ENCODE data around the gene C17orf50.

The C17orf50 gene

DNA sequence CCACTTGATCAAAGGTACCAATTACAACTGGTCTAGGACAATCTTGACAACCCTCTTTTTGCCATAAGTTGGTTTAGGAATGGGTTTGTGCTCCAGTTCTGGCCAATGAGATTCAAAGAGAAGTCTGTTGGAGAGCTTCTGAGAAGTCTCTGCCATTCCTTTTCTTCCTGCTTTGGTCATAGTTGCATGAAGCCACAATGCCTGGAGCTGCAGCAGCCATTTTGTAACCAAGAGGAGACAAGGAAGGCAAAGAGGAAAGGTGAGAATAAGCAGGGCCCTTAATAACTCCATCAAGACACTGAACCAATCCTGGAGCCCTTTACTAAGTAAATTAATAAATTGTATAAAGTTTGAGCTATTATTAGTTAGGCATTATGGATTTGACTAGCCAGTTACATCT, 3.4 kb upstream of the C17orf50 start:
- DNase-seq, result no peak

DNA sequence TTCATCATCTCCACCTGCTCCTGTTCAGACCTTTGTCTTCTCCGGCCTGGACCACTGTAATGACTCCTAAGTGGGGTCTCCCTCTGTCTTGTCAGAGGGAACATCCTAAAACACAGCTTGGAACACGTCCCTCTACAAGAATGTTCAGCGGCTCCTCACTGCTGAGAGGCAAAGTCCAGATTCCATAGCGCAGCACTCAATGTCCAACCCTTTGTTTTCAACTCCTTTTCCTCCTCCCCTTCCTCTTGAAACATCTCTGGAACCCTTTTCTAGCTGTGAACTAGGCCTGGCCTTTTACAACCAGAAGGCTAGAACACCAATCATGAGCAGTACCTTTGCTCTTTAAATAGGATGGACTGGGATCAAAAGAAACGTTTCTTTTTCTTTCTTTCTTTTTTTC, 914 bp downstream of the C17orf50 start:
- DNase-seq, result no peak

DNA sequence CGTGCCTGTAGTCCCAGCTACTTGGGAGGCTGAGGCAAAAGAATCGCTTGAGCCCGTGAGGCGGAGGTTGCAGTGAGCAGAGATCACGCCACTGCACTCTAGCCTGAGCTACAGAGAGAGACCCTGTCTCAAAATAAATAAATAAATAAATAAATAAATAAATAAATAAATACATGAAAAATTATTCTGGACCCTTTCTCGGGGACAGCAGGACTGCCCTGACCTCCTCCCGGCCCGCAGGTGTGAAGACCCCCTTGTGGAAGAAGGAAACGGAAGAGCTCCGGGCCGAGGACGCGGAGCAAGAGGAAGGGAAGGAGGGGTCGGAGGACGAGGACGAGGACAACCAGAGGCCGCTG, 3.1 kb downstream of the C17orf50 start:
- DNase-seq, result no peak

DNA sequence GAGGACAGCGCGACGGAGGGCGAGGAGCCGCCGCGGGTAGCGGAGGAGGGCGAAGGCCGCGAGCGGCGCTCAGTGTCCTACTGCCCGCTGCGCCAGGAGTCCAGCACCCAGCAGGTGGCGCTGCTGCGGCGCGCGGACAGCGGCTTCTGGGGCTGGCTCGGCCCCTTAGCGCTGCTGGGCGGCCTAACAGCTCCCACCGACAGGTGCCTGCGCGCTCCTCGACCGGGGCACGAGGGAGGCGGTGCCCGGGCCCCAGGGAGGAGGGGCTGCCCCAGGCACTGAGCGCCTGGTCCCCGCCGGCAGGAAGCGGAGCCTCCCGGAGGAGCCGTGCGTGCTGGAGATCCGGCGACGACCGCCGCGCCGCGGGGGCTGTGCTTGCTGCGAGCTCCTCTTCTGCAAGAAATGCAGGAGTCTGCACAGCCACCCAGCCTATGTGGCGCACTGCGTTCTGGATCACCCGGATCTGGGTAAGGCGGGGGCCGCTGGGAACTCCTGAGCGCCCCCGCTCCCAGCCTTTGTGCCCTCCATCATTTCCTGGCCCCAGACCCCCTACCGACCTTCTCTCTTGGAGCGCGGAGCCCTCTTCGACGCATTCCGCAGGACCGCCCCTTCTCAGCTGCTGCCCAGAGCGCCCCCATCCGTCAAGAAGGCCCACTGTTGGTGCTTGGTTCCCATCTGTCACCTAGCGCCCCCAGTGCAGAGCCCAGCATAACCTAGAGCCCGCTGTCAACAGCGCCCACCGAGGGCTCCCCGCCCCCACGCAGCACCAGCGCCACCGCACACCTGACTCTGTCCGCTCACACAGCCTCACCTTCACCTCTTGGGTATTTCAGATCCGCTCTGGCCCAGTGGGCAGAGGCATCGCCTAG, 3.7 kb downstream of the C17orf50 start:
- peak; percentile 77 for DNase-seq

DNA sequence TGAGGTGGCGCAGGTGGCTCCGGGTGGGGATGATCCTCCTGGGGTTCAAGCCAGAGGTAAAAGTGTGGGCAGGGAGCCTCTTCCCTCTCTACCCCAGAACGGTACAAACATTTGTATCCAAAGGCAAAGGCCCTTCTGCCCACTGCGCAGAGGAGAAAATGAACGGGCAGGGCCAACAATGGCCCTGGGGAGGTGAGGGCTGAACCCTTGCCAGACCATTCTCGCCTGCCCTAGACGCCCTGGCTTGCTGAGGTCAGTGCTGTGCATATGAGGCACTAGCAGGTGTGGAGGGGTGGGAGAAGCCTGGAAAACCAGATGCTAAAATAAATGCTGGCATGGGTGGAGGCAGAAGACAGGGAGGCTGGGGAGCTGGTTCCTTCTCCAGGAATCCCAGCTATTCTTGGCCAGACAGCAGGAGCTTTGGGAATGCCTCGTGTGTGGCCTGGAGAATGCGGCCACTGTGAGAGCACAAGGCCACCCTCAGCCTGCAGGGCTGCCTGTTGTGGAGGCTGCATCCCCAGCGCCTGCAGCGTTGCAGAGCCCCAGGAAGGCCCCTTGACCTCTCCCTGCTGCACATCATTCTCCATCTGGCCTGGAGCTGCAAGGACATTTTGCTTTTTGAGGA, 4.5 kb downstream of the C17orf50 start:
- DNase-seq, result no peak

DNA sequence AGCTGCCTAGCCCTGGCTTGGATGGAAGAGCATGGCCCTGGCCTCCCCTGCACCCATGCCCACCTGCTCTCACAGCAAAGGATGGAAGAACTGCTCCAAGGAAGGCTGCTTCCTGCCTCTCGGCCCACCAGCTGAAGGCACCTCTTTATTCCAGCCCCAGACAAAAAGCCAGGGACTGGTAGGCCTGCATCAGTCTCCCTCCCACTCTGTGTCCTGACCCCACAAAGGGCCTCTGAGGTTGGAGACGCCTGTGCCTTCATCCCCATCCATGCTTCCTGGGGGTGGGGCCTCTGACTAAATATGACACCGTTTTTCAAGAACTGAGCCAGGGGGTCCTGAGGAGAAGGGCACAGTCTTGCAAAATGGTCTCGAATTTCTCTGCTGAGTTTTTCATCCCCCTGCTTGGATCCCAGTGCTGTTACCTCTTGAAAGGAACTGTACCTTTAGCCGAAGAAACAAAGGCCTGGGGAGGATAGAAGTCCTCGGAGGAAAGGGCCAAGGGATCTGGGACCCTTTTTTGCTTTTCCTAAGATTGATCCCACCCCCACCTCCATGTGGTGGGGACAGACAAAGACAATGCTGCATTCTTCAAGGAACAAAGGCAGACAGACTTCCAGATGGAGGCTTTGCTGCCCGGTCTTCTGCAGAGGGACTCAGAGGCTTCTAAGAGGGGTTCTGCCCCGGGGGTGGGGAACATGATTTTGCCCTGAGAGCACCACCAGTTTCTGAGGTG, 5.2 kb downstream of the C17orf50 start:
- DNase-seq, result no peak

DNA sequence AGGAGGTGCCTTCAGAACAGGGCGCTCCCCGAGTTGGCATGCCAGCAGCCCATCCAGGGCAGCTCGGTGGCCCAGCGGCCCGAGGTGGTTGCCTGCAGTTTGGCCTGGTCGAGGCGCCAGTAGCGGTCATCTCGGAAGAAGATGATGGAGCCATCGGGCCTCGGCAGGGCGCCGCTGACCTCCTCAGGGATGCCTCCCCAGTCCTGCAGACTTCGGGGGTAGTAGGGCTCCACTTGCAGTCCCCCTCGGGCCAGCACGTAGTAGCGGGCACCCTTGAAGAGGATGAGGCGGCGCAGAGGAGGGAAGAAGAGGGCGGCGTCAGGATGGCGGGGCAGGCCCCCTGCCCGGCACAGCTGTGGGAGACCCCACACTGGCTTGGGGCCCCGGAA, 5.8 kb downstream of the C17orf50 start:
- DNase-seq, result no peak

DNA sequence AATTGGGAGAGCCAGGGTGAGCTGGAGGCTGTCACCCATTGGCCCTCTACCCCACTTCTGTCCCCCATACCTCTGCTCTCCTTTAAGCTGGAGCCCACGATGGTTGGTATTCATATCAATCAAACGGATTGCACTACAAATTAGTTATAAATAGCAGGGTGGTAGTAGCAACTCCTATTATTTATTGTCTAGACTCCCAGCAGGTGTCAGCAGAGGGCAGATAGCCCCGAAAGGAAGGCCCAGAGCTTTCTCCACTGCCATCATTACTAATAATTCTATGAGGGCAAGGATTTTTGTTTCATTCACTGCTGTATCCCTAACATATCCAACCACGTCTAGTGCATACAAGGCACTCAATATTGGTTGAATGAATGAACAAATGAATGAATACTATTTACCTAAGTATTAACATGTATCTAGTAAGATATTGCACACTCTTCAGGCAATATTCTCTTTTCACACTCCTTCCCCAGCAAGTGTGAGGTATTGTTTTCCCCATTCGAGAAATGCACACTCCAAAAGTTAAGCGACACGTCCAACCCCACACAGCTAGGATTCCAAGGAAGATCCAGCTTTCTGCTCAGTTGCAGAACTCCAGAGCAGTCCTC, 6.3 kb downstream of the C17orf50 start:
- no peak for DNase-seq

DNA sequence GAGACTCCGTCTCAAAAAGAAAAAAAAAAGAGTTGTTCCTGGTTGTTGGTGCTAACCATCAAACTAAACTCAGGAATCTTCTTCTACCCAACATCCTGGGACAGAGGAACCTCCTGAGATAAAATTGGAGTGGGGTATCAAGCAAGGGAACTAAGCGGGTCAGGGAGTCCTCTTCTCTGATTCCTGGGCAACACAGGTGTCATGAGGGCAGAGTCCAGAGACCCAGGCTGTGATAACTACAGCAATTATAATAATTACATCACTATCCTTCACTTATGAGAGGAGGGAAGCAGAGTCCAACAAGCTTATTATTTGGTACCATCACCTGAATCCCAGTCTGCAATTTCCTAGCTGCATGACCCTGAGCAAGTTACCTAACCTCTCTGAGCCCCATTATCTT, 8.1 kb downstream of the C17orf50 start:
- DNase-seq, result no peak

DNA sequence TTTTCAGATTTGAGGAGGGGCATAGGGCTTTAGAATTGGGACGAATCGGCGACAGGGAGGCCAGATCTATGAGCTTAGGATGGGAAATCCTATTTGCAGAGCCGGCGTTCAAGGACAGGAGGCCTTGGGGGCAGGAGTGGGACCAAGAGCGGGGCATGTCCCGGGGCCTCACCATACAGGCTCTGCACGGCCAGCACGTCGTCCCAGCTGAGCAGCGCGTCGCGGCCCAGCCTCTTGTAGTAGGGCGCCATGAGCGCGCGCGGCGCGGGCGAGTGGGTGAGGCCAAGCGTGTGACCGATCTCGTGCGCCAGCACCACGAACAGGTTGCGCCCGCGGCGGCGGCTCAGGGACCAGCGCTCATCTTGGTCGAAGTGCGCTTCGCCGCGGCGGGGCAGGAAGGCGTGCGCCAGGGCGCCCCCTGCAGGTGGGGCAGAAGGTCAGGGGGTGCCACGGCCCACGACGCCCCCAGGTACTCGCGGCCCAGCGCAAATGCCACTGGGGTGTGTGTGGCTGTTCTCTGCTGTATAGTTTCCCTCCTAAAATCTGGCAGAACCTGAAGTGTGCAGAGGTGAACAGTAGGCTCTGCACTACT, 9.3 kb downstream of the C17orf50 start:
- no peak for DNase-seq

DNA sequence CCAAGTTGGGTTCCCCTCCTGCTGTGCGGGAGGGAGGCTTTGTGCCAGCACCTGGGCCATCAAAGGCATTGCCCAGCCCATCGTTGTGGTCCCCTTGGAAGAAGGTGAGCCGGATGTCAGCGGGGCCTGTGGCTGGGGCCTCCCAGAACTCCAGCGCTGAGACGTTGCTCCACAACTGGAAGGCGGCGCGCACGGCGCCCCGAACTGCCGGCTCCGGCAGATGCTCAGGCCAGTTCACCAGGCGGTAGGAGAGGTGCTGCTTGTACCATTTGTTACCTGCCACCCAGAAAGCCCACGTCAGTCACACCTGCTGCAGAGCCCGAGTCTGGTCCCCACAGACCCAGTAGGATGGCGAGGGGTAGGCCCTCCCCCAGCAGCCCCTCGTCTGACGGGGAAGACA, 12.4 kb downstream of the C17orf50 start:
- no peak for DNase-seq

DNA sequence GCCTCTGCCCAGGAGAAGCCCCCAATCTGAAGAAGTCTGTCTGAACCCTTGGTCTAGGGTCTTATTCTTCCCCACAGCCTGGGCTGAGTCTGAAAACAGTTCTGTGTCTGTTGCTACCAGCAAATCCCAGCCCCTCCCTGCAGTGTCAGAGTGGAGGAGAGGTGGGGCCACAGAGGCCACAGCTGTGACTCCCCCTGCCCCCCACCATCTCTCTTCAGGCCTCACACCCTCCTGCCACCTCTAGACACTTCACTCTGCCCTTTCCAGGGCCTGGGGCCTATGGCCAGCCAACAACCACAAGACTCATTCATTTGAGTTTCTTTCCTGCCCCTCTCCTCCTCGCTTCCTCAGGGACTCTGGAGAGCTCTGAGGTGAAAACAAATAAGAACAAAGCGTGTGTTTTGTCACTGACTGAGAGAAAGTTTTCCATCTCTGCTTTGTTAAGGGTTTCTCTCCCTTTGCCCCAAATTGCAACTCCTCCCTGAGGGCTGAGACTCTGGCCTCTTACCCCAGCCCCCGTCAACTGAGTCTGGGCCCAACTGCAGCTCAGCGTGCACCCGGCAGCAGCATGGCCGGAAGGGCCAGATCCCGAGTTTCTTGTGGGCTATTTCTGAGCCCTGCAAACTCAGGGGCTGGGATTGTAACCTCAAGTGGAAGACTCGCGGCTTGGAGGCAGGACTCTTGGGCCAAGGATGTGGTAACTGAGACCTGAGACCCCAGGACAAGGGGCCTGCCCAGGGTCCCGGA, 13.2 kb downstream of the C17orf50 start:
- DNase-seq, result no peak

DNA sequence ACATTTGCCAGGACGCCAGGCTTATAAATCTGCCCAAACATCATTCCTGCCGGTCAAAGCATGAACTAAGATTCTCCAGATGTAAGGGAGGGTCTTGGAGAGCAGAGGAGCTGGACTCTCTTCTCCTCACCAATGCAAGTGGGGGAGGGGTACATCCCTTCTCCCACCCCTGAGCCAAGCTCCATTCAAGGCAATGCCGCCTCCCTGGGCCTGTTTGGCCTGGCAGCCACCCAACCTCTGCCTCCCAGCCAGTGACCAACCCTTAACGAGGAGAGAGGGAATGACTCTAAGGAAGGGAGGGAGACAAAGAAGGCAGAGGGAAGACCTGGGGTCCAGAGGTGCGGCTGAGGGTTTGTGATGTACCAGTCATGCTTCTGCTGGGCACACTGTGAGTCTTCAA, 13.8 kb downstream of the C17orf50 start:
- DNase-seq, result no peak

DNA sequence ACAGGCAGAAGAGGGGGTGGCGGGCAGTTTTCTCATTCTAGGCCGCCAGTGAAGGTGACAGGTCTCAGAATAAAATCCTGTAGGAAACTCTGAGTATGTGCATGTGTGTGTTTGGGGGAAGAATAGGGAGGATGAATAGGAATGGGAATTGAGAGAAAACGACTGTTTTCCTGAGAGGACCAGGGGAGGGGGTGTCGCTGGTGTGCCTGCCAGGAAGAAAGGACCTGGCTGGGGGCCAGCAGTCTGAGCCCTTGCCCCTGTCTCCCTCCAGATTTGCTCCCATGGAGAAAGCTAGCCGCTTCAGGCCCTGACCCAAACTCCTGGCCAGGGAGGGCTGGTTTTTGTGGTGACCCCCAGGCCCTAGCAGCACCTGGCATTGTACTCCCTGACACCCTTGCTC, 14.4 kb downstream of the C17orf50 start:
- DNase-seq, result no peak

DNA sequence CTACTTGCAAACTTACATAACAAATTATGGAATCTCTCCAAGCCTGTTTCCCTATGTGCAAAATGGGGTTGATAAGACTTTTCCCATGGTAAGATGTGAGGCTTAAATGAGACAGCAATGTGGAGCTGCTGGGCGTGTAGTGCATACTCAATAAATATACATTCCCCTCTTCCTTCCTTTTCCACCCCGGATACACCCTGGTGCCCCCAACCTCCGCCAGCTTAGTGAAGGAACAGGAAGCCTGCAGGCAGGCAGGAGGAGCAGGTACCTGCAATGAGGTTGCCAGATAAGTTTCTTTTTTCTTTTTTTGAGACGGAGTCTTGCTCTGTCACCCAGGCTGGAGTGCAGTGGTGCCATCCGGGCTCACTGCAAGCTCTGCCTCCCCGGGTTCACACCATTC, 14.9 kb downstream of the C17orf50 start:
- DNase-seq, result no peak

DNA sequence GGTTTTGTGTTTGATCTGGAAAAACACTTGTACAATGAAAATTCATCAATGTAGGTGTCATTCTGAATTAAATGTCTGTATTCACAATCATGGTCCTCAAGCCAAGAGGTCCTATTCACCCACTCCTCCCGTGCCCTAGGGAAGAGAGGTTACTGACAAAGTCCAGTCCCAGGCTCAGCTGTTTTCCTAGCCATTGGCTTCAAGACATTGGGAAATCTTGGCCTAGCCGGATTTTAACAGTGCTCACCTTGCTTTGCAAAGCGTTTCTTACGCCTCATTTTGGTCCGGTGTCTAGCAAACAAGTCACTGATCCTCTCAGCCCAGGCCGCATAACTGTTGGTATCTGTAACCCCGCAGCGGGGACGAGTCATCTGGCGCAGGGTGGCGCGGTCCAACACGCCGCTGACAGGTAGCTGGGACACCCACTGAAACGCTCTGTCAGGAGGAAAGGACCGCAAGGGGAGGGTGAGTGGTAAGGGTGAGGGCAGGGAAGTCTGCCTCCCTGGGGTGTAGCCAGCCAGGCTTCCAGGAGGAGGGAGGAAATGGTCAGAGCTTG, 18.0 kb downstream of the C17orf50 start:
- DNase-seq, result no peak

DNA sequence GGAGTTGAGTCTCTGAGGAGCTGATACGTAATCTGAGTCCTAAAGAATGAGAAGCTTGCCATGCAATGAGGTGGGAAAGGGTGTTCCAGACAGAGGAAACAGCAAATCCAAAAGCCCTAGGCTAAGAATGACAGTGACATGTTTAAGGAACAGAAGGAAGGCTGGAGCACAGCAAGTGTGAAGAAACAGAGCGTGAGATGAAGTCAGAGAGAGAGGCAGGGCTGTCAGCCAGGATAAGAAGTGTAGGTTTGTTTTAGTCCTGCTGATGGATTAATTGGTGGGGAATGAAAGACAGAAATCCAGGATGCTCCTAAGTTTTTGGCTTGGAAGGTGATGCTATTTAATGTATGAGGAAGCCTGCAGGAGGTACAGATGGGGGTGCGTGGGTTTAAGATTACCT, 20.3 kb downstream of the C17orf50 start:
- DNase-seq, result no peak

DNA sequence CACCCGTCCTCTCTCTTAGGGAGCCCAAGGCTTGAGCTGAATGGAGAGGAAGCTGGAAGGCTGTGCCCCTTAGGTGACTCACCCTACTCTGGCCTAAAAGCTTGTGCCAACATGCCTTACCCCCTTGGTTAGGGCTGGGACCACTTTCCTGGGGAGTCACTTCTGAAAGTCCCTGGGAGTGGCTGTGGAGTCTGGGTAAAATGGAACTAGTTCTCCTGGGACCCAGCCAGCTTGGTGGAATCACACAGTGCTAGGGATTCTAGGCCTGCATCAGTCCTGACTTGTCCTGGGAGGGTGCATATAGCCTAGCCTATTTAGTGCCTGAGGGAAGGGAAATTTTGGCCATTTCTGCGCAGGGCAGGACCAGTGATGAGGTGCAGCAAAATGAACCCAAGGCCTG, 24.2 kb downstream of the C17orf50 start:
- no peak for DNase-seq

DNA sequence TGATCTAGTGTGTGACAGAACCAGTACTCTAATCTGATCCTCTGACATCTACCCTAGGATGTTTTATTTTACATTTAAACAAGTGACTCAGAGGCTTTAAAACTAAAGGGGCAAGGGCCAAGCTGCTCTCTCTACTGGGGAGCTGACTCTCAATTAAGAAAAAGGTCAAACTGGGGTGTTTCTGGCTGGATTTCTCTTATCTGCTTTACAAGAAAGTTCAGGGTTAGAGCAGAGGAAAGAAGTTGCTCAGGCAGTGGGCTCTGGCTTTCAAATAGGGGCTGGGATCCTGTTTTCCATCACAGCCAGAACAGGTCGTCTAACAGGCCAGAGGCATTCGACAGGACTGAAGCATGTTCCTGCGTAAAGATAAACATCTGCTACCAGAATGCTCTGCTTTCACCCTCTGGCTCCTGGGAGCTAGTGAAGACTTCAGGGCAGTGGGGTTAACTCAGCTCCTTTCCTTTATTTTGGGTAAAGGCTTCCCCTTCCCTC, 26.3 kb downstream of the C17orf50 start:
- no peak for DNase-seq

DNA sequence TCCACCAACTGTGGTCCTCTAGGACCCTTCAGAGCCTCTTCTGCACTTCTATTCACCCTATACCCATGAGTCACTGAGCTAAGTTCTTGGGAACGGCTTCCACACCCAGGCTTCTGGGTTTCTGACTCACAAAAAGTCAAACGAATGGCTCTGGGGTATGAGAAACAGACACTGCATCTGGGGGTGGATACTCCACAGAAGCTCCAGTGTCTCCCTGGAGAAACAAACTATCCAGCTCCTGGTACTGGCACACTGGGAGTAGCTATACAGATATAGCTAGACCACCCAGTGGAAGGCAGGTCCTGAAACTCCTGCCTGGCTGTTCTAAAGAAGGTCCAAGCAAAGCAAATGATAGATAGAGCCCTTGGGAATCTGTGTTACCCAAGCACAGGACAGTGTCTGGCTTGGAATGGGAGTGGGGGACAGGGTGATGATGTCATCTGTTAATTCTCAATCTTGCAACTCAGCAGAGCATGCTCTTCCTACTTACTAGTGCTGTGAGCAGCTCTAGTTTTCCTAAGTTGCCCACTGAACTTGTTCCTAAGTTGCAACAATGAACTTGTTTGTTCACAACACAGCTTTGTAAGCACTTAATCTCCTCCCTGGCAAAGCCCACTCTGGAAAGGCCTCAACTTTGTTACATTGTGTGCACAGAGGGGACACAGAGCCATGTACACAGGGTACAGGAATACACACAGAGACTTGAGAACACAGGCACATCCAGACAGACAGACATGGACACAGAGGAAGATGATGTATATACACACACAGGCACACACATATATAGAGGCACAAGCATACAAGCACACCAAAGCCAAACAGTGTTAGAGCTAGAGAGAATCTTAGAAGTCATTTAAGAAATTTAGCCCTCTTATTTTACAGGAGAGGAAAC, 28.0 kb downstream of the C17orf50 start:
- DNase-seq, result no peak

DNA sequence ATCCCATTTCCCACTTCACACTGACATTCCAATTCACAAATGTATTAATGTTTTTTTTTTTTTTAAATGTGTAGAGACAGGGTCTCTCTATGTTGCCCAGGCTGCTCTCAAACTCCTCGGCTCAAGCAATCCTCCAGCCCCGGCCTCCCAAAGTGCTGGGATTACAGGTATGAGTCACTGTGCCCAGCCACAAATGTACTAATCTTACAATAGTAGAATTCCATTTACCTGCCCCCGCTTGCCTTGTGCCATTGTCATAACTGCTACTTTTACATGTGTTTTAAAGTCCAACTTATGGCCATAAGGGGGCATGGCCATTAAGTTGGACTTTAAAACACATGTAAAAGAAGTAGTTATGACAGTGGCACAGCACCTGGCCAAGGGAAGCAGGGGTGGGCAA, 30.2 kb downstream of the C17orf50 start:
- DNase-seq, result no peak
